Kidney (tissue), 14 donors: ENCODE data around the gene B3GALT2. TPM values are rescaled to one million over a fixed set of nuclear protein-coding genes. Genes with fewer than 3 reads are reported as not detected.
A peak's percentile ranks its signal among the peaks of the same experiment; 100 is the strongest.

ENCODE experiments used
- DNase-seq, 5 donors: peaks; one replicate each; pipeline ENCODE4 v3.0.0-alpha.2; 2013 to 2020
- FAIRE-seq: peaks from 2 replicates; lab custom pipeline; 2012; peaks lifted over from hg19 to GRCh38; lab: Jason Lieb, UNC
- H3K27ac ChIP-seq, 2 donors: one replicate each; pipeline ENCODE4 v1.7.0; 2013; ENCODE audit warnings: low read depth in 2 of 2, low read length in 2 of 2, inconsistent platforms in 1 of 2
- H3K27me3 ChIP-seq: one replicate; pipeline ENCODE4 v1.7.1; 2013; ENCODE audit warnings: low read length, inconsistent platforms; ENCODE audit not compliant: control insufficient read depth, insufficient read depth
- H3K36me3 ChIP-seq, 3 donors: one replicate each; pipeline versions ENCODE4 v1.7.0 to v1.7.1; 2013; ENCODE audit warnings: low read length in 3 of 3, control low read depth in 1 of 3, inconsistent platforms in 1 of 3; ENCODE audit not compliant: insufficient read depth in 3 of 3, control insufficient read depth in 2 of 3
- H3K4me1 ChIP-seq, 3 donors: one replicate each; pipeline versions ENCODE4 v1.7.0 to v1.7.1; 2013; ENCODE audit warnings: low read length in 3 of 3, inconsistent platforms in 1 of 3, low read depth in 1 of 3; ENCODE audit not compliant: control insufficient read depth in 2 of 3, insufficient read depth in 2 of 3
- H3K4me3 ChIP-seq, 3 donors: one replicate each; pipeline versions ENCODE4 v1.7.0 to v1.8.1; 2013; ENCODE audit warnings: low read length in 3 of 3, control low read depth in 1 of 3, inconsistent platforms in 1 of 3
- H3K9ac ChIP-seq, 3 donors: one replicate each; pipeline versions ENCODE4 v1.7.0 to v1.7.1; 2013; ENCODE audit warnings: low read length in 3 of 3, control low read depth in 1 of 3, inconsistent platforms in 1 of 3
- H3K9me3 ChIP-seq, 3 donors: one replicate each; pipeline versions ENCODE4 v1.7.0 to v1.7.1; 2013; ENCODE audit warnings: low read length in 3 of 3, control low read depth in 1 of 3, inconsistent platforms in 1 of 3; ENCODE audit not compliant: control insufficient read depth in 2 of 3, insufficient read depth in 1 of 3
- intact Hi-C: fragments of 100-400 bp; cut with DNase I; formaldehyde crosslinking; loops from one replicate; pipeline ENCODE4 v1.11.1; 2022
- polyA plus RNA-seq: library from polyadenylated mRNA; stranded (reverse); fragments of 350-450 nt; fragmentation: Illumina TruSeq; extraction: RNeasy Lipid Tissue Mini Kit (QIAGEN cat#74804); gene quantifications from one replicate; pipeline ENCODE4 v1.2.3, GENCODE V29; 2014; ENCODE audit warnings: low read depth, low replicate concordance; ENCODE audit not compliant: insufficient read depth
- total RNA-seq: library from RNA; stranded (reverse); fragmentation: NEBNext Ultra II Directional; extraction: Animal tissue kit (Norgen Biotek cat#: 25700); gene quantifications from one replicate; pipeline ENCODE4 v1.2.1, GENCODE V29; 2021
- TF ChIP-seq, protein P1 (sequence below): IDR thresholded peaks from 3 replicates; pipeline ENCODE4 v1.5.1; 2012; ENCODE audit warnings: mild to moderate bottlenecking, moderate library complexity, borderline replicate concordance; ENCODE audit not compliant: insufficient read depth; ENCODE audit errors: extremely low read depth
- donor health status: control.
- donor health status: control.
- donor health status: control.
- donor health status: control.
- donor health status: control.
- donor health status: DM: yes; HTN: yes; CAD: no.
- donor health status: Normal renal cell carcinoma (clear cell type).

The B3GALT2 gene
- total and polyA plus RNA-seq, 2 donors from 2014 or later, result 0.25 to 2.2 TPM

DNA sequence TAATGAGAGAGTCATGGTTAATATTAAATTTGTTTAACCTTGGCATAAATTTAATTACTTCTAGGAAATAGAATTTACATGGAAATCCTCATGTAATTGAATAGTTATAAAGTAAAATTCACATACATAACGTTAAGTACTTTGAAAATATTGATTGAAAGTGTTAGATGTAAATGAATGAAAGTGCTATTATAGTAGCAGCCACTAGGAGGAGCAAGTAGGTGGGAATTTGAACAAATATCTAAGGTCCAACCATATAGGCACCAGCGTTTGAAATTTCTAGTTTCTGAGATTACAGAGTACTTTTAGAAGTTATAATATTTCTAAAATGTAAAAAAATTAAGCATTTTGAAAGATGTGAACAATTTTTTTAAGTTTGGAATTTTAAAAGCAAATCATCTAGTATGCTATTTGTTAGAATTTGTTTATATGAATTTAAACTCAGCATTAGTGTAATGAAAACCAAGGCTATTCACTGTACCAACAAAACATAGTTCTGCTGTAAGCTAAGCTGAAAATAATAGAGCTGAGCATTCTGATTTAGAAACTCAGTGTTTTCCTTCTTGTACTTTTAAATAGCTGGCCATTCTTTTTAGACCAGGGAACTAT lies 3.3 kb downstream of the B3GALT2 start:
- Histone ChIP-seq H3K4me3 (peak overlapping the region in 1 of 3 donors; percentile 53), H3K36me3 (no peaks in the 10 kb centered on the region)

GRCh38 chr1:193181985-193182384 lies 4.4 kb downstream of the B3GALT2 start:
- H3K27ac ChIP-seq, result no peak overlapping the region
- TF ChIP-seq, protein P1, sequence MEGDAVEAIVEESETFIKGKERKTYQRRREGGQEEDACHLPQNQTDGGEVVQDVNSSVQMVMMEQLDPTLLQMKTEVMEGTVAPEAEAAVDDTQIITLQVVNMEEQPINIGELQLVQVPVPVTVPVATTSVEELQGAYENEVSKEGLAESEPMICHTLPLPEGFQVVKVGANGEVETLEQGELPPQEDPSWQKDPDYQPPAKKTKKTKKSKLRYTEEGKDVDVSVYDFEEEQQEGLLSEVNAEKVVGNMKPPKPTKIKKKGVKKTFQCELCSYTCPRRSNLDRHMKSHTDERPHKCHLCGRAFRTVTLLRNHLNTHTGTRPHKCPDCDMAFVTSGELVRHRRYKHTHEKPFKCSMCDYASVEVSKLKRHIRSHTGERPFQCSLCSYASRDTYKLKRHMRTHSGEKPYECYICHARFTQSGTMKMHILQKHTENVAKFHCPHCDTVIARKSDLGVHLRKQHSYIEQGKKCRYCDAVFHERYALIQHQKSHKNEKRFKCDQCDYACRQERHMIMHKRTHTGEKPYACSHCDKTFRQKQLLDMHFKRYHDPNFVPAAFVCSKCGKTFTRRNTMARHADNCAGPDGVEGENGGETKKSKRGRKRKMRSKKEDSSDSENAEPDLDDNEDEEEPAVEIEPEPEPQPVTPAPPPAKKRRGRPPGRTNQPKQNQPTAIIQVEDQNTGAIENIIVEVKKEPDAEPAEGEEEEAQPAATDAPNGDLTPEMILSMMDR, result no peak
- H3K36me3 ChIP-seq, result no peaks in the 10 kb centered on the region
- H3K9me3 ChIP-seq, result no peaks in the 10 kb centered on the region
- FAIRE-seq (no peak), DNase-seq (peak in 2 of 5 donors; percentile 23 to 50)
- H3K27me3 ChIP-seq, result no peaks in the 10 kb centered on the region
- no peak overlapping the region for H3K9ac ChIP-seq
- H3K4me3 ChIP-seq, result no peak overlapping the region
- H3K4me1 ChIP-seq, result peaks cover 0 to 4% (median 0%) of the 10 kb centered on the region in 3 donors
- intact Hi-C loops, result no loop called here

More for the DNA sequence above, 3.3 kb downstream of the B3GALT2 start:
- Histone ChIP-seq H3K27ac (no peak overlapping the region), H3K27me3 (no peaks in the 10 kb centered on the region), H3K9me3 (no peaks in the 10 kb centered on the region), H3K4me1 (peaks cover 0 to 4% (median 4%) of the 10 kb centered on the region in 3 donors), H3K9ac (peak overlapping the region in 1 of 3 donors; percentile 20)
- FAIRE-seq, result peak; percentile 95
- intact Hi-C loops, result no loop called here
- TF ChIP-seq, protein P1, result peak; percentile 63
- DNase-seq, result peak in 2 of 5 donors; percentile 80 to 81

- no peak overlapping the region for H3K4me3 ChIP-seq
- intact Hi-C loops, result no loop called here
- H3K9me3 ChIP-seq, result no peaks in the 10 kb centered on the region
- no peak for DNase-seq
- peaks cover 0 to 4% (median 0%) of the 10 kb centered on the region in 3 donors for H3K4me1 ChIP-seq
- H3K27me3 ChIP-seq, result no peaks in the 10 kb centered on the region
- H3K27ac ChIP-seq, result no peak overlapping the region
- no peak overlapping the region for H3K9ac ChIP-seq
- TF ChIP-seq, protein P1, result no peak
- H3K36me3 ChIP-seq, result no peaks in the 10 kb centered on the region
- FAIRE-seq, result no peak
Observed at GRCh38 chr1:193181536-193181935, 4.9 kb downstream of the B3GALT2 start.
